ENCODE measurements around the gene ACAN.

DNA sequence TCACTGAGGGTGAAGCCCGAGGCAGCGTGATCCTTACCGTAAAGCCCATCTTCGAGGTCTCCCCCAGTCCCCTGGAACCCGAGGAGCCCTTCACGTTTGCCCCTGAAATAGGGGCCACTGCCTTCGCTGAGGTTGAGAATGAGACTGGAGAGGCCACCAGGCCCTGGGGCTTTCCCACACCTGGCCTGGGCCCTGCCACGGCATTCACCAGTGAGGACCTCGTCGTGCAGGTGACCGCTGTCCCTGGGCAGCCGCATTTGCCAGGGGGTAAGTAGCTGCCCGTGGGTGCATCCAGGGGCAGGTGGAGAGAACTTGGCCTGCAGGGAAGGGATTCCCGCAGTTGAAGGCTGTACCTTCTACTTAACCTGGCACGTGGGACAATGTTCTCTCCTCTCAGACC is 42.4 kb downstream of the ACAN start:
- TF ChIP-seq CTCF (IDR thresholded peaks at IDR 0.05) (no peak), POLR2AphosphoS5 (IDR thresholded peaks at IDR 0.05) (no peak), EP300 (IDR thresholded peaks at IDR 0.05) (no peak), POLR2A (IDR thresholded peaks at IDR 0.05) (no peak)

All from suprapubic skin (tissue), 4 donors.